GM19193 (cell line): Measurements from ENCODE around the gene DHX36.

Experiments
- POLR2A ChIP-seq: IDR thresholded peaks from 4 replicates; pipeline ENCODE4 v1.6.1; 2011; ENCODE audit not compliant: insufficient read depth, insufficient read length; ENCODE audit errors: extremely low read depth

Gene DHX36

GRCh38 chr3:154307363-154307762 lies 16.9 kb downstream of the DHX36 start:
- TF ChIP-seq POLR2A, result no peak

DNA sequence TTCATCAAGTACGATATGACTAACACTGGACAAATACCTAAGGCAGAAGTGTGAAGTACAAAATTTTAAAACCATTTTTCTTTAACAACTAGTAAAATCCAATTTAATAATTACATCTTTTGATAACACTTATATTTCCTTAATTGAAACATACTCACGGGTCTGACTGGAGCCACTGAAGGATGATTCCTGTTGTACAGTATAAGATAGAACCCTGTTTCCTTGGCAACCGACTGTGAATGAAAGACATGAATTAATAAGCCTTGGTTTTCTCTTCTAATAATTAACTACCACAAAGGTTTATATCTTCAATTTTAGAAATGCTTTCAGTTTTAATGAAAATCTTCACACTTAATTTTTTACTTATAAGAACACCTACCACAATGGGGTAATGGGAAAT lies 19.4 kb downstream of the DHX36 start:
- TF ChIP-seq POLR2A, result no peak

DNA sequence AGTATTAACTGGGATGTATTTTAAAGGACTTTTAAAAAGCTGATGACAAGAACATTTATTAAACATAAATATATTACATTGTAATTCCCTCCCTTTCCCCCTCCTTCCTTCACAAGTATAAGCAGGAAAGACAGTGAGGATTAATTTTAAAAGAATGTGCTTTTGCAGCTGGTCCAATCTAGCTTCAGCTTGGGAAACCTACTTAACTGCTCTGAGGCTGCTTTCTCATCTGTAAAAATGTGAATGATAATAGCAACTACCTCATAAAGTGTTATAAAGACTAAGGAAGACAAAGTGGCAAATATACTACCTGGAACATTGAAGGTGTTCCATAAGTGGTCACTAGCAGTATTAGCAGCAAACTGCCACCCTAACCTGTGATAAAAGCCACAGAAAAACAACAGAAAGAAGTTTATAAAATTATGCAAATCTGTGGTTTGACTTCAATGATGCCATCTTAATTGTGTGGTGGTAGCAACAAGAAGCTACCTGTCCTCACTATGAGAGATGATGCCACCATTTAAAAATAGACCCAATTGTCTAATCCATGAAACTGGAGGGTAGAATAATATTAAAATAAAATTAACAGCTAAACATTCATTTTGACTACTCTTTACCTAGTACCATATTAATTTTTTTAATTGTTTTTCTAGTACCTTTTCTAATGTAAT lies 20.0 kb downstream of the DHX36 start:
- TF ChIP-seq POLR2A, result no peak

DNA sequence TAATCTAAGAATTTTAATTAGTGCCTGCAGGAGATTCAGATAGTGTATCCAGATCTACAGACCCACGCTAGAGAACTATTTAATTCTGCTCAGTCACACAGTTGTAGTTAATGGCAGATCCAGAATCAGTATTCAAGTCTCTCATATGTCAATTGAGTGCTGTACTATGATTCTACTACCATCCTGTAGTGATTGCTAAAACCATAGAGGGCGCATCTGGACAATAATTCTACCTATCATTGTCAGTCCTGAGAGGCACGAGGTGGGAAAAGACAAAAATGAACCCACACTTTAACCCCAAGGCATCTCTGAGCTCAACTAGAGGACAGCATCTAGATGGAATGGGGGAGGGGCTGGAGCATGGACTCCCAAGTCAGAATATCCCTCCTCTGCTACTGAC lies 22.7 kb downstream of the DHX36 start:
- TF ChIP-seq POLR2A, result no peak

GRCh38 chr3:154294016-154294415 lies 30.3 kb downstream of the DHX36 start:
- TF ChIP-seq POLR2A, result no peak

GRCh38 chr3:154290187-154290586 lies 34.1 kb downstream of the DHX36 start:
- TF ChIP-seq POLR2A, result no peak

GRCh38 chr3:154285221-154285620 lies 39.1 kb downstream of the DHX36 start:
- no peak for TF ChIP-seq POLR2A

DNA sequence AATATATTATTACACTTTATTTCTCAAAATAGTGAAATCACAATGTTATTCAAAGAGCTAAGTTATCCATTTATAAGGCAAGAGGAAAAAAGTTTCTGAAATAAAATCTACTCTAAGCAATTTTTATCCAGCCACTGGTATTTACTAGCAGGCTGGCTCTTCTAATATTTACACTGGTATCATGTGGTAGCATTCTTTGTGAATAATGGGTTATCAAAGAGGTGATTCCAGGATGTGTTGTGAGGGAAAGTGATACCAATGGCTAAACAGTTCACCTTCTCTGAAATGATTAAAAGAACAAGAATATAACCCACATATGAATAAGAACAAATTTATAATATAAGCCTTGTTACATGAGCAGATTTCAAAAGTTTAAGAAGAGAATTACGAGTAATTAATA lies 44.1 kb downstream of the DHX36 start:
- no peak for TF ChIP-seq POLR2A

DNA sequence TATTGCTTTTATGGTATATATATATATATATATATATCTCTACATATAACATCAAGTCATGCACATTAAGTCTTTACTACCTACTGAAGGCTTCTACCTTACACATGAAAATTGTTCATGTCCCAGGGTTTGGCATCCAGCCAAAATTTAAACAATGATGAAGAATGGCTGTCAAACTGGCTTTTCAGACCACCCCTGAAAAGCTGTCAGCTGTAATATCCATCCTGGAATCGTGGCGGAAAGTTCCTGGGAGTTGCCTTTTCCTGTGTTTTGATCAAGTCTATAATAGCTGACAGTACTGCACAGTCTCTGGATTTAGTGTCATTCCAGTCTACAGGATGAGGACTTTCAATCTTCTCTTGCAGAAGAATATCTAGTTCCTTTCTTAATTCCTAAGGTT lies 48.3 kb downstream of the DHX36 start:
- no peak for TF ChIP-seq POLR2A

- no peak for TF ChIP-seq POLR2A
These were observed 49.0 kb downstream of the DHX36 start for GRCh38 chr3:154275292-154275691.

DNA sequence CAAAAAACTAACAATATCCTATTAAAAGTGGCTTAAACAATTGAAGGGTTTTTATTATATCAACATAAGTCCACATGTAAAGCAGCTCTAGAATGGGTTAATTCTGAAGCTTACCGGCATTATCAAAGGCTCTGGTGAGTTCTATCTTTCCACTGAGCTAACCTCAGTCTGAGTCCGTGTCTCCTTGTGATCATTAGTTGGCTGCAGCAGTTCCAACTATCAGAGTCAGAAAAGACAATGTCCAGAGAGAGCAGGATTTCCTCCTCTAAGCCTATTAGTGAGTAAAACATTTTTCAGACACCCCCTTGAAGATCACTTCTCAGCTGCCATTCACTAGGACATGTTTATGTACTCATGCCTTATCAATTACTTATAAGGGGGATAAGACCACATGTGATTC lies 49.9 kb downstream of the DHX36 start:
- TF ChIP-seq POLR2A, result no peak

- no peak for TF ChIP-seq POLR2A
These were observed 50.9 kb downstream of the DHX36 start for GRCh38 chr3:154273381-154273780.

DNA sequence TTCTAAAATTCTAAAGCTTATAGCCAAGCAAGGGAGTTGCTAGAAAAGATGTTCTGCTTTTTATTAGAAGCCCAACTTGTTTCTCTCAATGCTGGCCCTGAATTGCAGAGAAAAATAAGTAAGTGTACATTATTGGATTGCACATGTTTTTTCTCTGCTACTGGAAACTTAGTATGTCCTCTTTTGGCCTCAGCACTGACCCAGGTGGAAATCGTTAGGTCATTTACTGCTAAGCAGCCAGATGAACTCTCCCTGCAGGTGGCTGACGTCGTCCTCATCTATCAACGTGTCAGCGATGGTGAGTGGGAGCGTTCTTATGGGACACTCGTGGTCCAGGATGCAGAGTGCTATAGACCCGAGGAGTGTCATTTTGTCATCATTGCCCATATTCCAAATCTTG lies 69.8 kb downstream of the DHX36 start:
- TF ChIP-seq POLR2A, result no peak

- no peak for TF ChIP-seq POLR2A
These were observed 71.3 kb downstream of the DHX36 start for GRCh38 chr3:154252759-154253638.

DNA sequence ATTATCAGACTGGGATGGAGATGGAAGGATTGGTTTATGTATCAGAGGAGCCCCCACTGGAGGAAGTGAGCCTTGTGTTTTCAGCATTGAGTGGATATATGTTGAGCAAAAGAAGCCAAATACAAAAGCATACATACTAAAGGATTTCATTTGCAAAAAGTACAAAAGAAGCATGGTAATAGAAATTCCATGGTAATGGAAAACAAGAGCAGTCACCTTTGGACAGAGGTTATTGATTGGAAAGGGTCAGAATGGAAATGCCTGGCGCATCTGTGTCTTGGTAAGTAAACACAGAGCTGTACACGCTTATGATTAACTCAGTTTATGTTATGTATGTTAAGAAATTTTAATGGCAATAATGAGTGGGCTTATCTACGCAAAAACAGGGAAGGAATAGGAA lies 72.7 kb downstream of the DHX36 start:
- TF ChIP-seq POLR2A, result no peak

DNA sequence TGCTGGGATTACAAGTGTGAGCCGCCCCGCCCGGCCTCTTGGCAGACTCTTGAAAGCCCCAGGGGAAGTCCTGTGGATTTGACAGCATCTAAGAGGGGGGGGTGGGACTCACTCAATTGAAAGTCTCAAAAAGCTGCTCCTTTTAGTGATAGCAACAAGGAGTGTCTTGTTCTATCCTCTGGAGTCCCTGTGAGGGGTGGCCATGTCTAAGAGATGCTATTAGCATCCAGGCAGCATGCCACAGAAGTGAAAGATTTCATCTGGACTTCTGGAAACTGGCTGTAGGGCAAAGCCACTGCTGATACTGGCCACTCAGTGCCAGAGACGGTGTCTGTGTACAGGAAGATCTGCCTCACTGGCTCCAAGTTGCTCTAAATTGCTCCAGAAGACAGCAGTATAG lies 74.0 kb downstream of the DHX36 start:
- TF ChIP-seq POLR2A, result no peak
